HG03520 (cell line): ENCODE results near the gene NECTIN3.

Experiments used
- ATAC-seq: cut with Tn5 transposase; IDR thresholded peaks from one replicate; pipeline ENCODE4 v1.9.1; 2021; ENCODE audit warnings: mild to moderate bottlenecking, moderate library complexity; ENCODE audit not compliant: unreplicated experiment

NECTIN3 gene

GRCh38 chr3:111197485-111197884, 125.9 kb downstream of the NECTIN3 start:
- no peak for ATAC-seq

GRCh38 chr3:111200027-111200426, 128.4 kb downstream of the NECTIN3 start:
- ATAC-seq: no peak

DNA sequence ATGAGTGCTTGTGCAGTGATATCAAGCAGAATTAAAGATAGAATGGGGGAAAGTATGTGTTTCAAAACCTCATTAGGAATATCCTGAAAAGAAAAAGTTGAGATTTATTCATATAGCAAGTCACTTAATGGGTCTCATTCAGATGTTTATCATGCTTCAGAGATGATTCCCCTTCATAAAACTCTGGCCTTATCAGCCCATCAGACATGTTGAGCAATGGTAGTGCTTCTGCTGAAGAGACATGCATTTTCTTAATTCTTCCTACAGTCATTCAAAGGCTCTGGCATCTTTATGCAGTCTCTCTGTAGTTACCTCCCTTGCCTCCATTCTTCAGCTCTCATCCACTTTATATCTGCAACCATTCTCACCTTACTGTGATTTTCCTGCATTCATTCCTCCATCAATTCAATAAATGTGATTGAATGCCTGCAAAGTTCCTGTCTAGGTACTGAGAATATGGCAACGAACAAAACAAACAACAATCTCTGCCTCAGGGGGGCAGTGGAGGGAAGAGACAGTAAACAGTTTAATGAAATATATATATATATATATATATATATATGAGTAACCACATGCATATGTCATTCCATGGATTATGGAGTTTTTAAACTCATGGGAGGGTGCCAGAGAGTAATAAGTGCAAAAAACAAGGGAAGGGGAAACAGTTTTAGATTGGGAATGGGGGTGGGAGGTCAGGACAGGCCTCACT, 138.5 kb downstream of the NECTIN3 start:
- no peak for ATAC-seq

DNA sequence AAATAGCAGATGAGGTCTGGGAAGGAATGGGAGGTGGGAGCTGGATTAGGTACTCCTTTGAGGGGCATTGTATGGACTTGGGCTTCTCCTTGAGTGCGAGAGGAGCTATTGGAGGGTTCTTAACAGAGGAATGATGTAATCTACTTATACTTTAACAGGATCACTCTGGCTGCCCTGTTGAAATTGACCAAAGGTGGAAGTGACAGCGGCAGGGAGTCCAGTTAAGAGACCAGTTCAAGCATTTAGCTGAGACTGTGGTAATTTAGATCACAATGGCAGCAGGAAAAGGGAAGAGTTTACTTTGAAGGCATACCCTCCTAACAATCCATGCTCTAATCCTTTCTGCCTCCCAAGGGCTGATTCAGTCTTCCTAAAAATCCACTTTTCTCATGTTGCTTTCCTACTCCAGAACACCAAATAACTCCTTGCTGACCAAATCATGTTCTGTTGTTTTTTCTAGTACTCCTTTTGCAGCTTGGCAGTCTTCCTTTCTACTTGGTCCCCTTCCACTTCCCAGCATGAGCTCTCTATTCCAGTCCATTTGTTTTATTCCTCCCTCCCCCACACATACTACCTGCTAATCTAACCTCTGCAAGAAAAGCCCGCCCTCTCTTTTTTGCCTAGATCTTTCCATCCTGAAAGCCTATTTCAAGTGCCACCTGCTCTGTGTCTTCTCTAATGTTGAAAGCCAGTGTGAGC, 139.4 kb downstream of the NECTIN3 start:
- no peak for ATAC-seq

- no peak for ATAC-seq
Measured at GRCh38 chr3:111212511-111212910, 140.9 kb downstream of the NECTIN3 start.

DNA sequence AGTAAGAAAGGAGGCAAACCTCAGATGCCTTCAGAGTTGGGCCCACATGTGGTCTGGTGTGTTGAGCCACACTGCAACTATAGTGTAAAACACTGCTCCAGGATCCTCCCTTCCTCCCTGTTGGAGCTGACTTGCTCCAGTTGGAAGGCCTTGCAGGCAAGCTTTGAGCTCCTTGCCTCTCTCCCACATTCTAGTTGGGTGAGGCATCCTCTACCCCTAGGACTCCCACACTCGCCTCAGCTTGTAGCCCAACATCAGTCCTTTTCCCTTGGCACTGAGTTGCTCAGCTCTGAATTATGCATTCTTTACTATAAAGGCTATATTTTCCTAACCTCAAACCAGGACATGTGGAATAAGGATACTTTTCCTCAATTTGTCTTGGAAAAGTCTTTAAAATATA, 143.9 kb downstream of the NECTIN3 start:
- no peak for ATAC-seq

DNA sequence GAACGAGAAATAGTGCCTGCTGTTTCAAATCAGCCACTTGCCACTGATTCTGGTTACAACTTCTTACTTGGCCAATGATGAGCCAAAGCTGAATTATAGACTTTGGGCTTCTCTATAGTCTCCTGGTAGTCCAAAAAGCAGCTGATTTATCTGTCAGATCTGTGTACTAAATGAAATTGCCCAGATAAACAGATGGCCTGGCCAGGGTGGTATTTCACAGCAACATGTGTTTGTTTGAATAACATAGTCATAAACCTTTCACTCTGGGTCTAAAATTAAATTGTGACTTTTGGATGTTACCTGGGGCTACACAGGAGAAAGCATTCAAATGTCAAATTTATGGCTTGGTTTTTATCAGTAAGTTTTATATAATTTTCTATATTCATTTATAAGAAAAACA, 147.0 kb downstream of the NECTIN3 start:
- ATAC-seq: no peak

- no peak for ATAC-seq
Measured at GRCh38 chr3:111227216-111227615, 155.6 kb downstream of the NECTIN3 start.

- ATAC-seq: no peak
Measured at GRCh38 chr3:111229301-111229700, 157.7 kb downstream of the NECTIN3 start.

DNA sequence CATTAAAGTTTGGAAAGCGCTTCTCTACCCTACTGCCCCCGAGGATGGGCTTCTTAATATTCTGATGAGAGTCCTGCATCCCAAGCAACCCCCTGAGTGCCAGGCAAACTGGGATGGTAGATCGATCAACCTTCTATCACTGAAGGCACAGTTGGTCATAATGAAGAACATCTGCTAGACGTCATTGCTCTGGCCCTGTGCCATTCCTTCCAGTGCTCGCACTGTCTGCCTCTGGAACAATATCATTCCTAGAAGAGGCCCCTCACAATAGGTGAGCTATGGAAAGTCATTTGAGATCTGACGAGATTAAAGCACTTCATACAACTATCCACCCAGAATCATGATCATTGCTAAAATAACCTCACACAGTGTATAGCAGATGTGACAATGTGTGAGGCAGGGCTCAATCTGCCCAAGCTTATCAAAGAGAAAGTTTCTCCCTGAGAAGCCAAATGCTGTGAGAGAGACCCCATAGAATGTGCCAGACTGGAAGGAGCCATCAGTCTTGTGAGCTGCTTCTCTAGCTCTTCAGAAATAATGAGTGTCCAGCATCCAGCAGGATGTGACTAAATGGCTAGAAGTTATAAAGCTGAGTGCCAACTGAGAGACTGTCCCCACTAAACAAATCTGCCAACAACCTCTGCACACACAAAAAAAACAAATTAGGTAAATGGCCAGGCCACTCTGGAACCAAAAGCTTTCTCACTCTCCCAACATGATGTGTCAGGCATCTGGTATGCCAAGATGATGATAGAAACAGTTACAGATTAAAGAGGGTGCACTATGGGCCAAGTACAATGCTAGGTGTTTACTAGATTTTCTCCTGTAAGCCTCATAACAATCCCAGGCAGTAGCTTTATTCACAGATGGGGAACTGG, 165.5 kb downstream of the NECTIN3 start:
- no peak for ATAC-seq

GRCh38 chr3:111237946-111238345, 166.3 kb downstream of the NECTIN3 start:
- ATAC-seq: no peak

GRCh38 chr3:111238885-111239284, 167.3 kb downstream of the NECTIN3 start:
- peak; percentile 98 for ATAC-seq

GRCh38 chr3:111241960-111242359, 170.3 kb downstream of the NECTIN3 start:
- ATAC-seq: no peak
